Measurements from ENCODE around the gene DBT. TPM values are rescaled to one million over a fixed set of nuclear protein-coding genes. Genes with fewer than 3 reads are reported as not detected.

The DBT gene
- total RNA-seq, 1 donor from 2014 or later: 13.7 TPM

- Histone ChIP-seq H3K4me2 (no peak overlapping the region), H2AFZ (replicated peaks) (no peak overlapping the region), H3K4me3 (no peak overlapping the region), H3F3A (ENCODE audit: low read depth) (peaks cover 14% of the 10 kb centered on the region), H3K9ac (no peak overlapping the region), H3K36me3 (no peaks in the 10 kb centered on the region), H3K4me1 (peaks cover 11% of the 10 kb centered on the region), H3K27ac (no peak overlapping the region), H4K20me1 (ENCODE audit: low read depth) (no peaks in the 10 kb centered on the region), H3K9me3 (ENCODE audit: low read depth) (no peaks in the 10 kb centered on the region), H3K27me3 (no peaks in the 10 kb centered on the region), H3K79me2 (ENCODE audit: low read depth) (no peaks in the 10 kb centered on the region)
- no peak for DNase-seq (ENCODE audit: low spot score)
- H3K27me3 Mint-ChIP-seq (ENCODE audit: insufficient read depth, low read depth): no peaks in the 10 kb centered on the region
- H3K27ac Mint-ChIP-seq: no peak overlapping the region
- H3K4me1 Mint-ChIP-seq: peaks cover 6% of the 10 kb centered on the region
- TF ChIP-seq EZH2phosphoT487 (IDR thresholded peaks at IDR 0.05) (no peak), EZH2 (IDR thresholded peaks at IDR 0.05) (no peak), CTCF (IDR thresholded peaks at IDR 0.05) (no peak)
- no peak overlapping the region for H3K4me3 Mint-ChIP-seq
- no peaks in the 10 kb centered on the region for H3K36me3 Mint-ChIP-seq
- H3K9me3 Mint-ChIP-seq: no peaks in the 10 kb centered on the region
Observed at GRCh38 chr1:100168051-100168450, 81.6 kb downstream of the DBT start.

GRCh38 chr1:100164702-100165101, 84.9 kb downstream of the DBT start:
- no peak overlapping the region for H3K4me3 ChIP-seq
- no peaks in the 10 kb centered on the region for H3K9me3 ChIP-seq (ENCODE audit: low read depth)
- peaks cover 14% of the 10 kb centered on the region for H3F3A ChIP-seq (ENCODE audit: low read depth)
- no peak overlapping the region for H3K9ac ChIP-seq
- H3K36me3 ChIP-seq: no peaks in the 10 kb centered on the region
- Mint-ChIP-seq H3K27ac (no peak overlapping the region), H3K4me1 (peaks cover 6% of the 10 kb centered on the region), H3K9me3 (no peaks in the 10 kb centered on the region), H3K27me3 (ENCODE audit: insufficient read depth, low read depth) (no peaks in the 10 kb centered on the region), H3K36me3 (no peaks in the 10 kb centered on the region), H3K4me3 (no peak overlapping the region)
- no peak overlapping the region for H2AFZ ChIP-seq (replicated peaks)
- peak overlapping the region; percentile 86 for H3K27ac ChIP-seq
- H4K20me1 ChIP-seq (ENCODE audit: low read depth): no peaks in the 10 kb centered on the region
- H3K4me1 ChIP-seq: peaks cover 11% of the 10 kb centered on the region
- H3K27me3 ChIP-seq: no peaks in the 10 kb centered on the region
- TF ChIP-seq EZH2phosphoT487 (IDR thresholded peaks at IDR 0.05) (no peak), CTCF (IDR thresholded peaks at IDR 0.05) (no peak), EZH2 (IDR thresholded peaks at IDR 0.05) (no peak)
- no peaks in the 10 kb centered on the region for H3K79me2 ChIP-seq (ENCODE audit: low read depth)
- no peak for DNase-seq (ENCODE audit: low spot score)
- peak overlapping the region; percentile 70 for H3K4me2 ChIP-seq

DNA sequence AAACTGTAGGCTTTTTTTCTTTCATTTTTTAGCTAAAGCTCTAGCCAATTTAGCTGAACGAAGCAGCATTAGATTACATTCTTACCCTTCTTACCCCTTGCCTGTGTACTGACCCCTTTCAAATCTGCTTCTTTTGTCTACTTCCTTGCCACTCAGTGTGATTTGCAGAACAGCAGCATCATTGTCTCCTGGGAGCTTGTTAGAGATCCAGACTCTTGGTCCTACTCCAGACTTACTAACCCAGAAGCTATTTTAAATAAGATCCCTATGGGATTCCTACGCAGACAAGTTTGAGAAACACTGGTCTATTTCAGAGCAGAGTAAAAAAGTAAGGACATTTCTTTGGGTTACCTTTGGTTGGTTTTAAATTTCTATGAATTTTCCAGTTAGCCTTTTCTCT, 85.4 kb downstream of the DBT start:
- H3K79me2 ChIP-seq (ENCODE audit: low read depth): no peaks in the 10 kb centered on the region
- peak overlapping the region; percentile 86 for H3K27ac ChIP-seq
- TF ChIP-seq EZH2phosphoT487 (IDR thresholded peaks at IDR 0.05): no peak
- no peak for TF ChIP-seq EZH2 (IDR thresholded peaks at IDR 0.05)
- no peak for TF ChIP-seq CTCF (IDR thresholded peaks at IDR 0.05)
- Mint-ChIP-seq H3K4me1 (peaks cover 6% of the 10 kb centered on the region), H3K4me3 (no peak overlapping the region), H3K9me3 (no peaks in the 10 kb centered on the region), H3K27ac (peak overlapping the region; percentile 96), H3K36me3 (no peaks in the 10 kb centered on the region), H3K27me3 (ENCODE audit: insufficient read depth, low read depth) (no peaks in the 10 kb centered on the region)
- no peak overlapping the region for H3K4me3 ChIP-seq
- no peaks in the 10 kb centered on the region for H3K27me3 ChIP-seq
- no peak overlapping the region for H3K9ac ChIP-seq
- H3K4me1 ChIP-seq: peaks cover 11% of the 10 kb centered on the region
- no peaks in the 10 kb centered on the region for H3K36me3 ChIP-seq
- no peaks in the 10 kb centered on the region for H3K9me3 ChIP-seq (ENCODE audit: low read depth)
- H2AFZ ChIP-seq (replicated peaks): peak overlapping the region; percentile 7
- peak; percentile 82 for DNase-seq (ENCODE audit: low spot score)
- peak overlapping the region; percentile 70 for H3K4me2 ChIP-seq
- H3F3A ChIP-seq (ENCODE audit: low read depth): peaks cover 14% of the 10 kb centered on the region
- no peaks in the 10 kb centered on the region for H4K20me1 ChIP-seq (ENCODE audit: low read depth)
